ENCODE measurements around the gene SIPA1. TPM values are rescaled to one million over a fixed set of nuclear protein-coding genes. Genes with fewer than 3 reads are reported as not detected.
A peak's percentile ranks its signal among the peaks of the same experiment; 100 is the strongest.

Gene SIPA1
- total RNA-seq, 1 experiment from 2014 or later, result 86.9 TPM

- intact Hi-C loops (cut with micrococcal nuclease; ENCODE audit: unreplicated experiment) (no loop called here), in situ Hi-C loops (cut with HindIII; ENCODE audit: low pct_unique_long_range_greater_than_20kb, low sequenced_read_pairs) (no loop called here)
- H3K4me1 ChIP-seq (ENCODE audit: control insufficient read depth, insufficient read depth, low read length), result peaks cover 19% of the 10 kb centered on the region
- peaks cover 3% of the 10 kb centered on the region for H3K36me3 ChIP-seq (ENCODE audit: control insufficient read depth, insufficient read depth, low read length)
- H3K4me3 ChIP-seq (ENCODE audit: low read depth in 2 of 2, low read length in 2 of 2), result no peak overlapping the region
- POLR2A ChIA-PET, result interaction anchor here (0.6 kb wide), 2 partner anchors 18 to 21 kb away, joined by 3 to 5 read pairs; no protein-coding TSS in a partner anchor
- H3K9me3 ChIP-seq (ENCODE audit: control insufficient read depth, insufficient read depth, low read depth, low read length), result no peaks in the 10 kb centered on the region
- BruUV-seq (replicated peaks), result no TSS peak
- TF ChIP-seq SIN3A (IDR thresholded peaks at IDR 0.05; ENCODE audit: borderline replicate concordance, insufficient read depth, low read depth, low read length) (no peak), TCF7L2 (IDR thresholded peaks at IDR 0.05; ENCODE audit: low read depth, low read length) (no peak), POLR2AphosphoS5 (IDR thresholded peaks at IDR 0.05; ENCODE audit: low read depth, low read length) (no peak)
- TF ChIP-seq, protein P1, sequence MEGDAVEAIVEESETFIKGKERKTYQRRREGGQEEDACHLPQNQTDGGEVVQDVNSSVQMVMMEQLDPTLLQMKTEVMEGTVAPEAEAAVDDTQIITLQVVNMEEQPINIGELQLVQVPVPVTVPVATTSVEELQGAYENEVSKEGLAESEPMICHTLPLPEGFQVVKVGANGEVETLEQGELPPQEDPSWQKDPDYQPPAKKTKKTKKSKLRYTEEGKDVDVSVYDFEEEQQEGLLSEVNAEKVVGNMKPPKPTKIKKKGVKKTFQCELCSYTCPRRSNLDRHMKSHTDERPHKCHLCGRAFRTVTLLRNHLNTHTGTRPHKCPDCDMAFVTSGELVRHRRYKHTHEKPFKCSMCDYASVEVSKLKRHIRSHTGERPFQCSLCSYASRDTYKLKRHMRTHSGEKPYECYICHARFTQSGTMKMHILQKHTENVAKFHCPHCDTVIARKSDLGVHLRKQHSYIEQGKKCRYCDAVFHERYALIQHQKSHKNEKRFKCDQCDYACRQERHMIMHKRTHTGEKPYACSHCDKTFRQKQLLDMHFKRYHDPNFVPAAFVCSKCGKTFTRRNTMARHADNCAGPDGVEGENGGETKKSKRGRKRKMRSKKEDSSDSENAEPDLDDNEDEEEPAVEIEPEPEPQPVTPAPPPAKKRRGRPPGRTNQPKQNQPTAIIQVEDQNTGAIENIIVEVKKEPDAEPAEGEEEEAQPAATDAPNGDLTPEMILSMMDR (IDR thresholded peaks at IDR 0.05), result no peak
- TF ChIP-seq, protein P2, sequence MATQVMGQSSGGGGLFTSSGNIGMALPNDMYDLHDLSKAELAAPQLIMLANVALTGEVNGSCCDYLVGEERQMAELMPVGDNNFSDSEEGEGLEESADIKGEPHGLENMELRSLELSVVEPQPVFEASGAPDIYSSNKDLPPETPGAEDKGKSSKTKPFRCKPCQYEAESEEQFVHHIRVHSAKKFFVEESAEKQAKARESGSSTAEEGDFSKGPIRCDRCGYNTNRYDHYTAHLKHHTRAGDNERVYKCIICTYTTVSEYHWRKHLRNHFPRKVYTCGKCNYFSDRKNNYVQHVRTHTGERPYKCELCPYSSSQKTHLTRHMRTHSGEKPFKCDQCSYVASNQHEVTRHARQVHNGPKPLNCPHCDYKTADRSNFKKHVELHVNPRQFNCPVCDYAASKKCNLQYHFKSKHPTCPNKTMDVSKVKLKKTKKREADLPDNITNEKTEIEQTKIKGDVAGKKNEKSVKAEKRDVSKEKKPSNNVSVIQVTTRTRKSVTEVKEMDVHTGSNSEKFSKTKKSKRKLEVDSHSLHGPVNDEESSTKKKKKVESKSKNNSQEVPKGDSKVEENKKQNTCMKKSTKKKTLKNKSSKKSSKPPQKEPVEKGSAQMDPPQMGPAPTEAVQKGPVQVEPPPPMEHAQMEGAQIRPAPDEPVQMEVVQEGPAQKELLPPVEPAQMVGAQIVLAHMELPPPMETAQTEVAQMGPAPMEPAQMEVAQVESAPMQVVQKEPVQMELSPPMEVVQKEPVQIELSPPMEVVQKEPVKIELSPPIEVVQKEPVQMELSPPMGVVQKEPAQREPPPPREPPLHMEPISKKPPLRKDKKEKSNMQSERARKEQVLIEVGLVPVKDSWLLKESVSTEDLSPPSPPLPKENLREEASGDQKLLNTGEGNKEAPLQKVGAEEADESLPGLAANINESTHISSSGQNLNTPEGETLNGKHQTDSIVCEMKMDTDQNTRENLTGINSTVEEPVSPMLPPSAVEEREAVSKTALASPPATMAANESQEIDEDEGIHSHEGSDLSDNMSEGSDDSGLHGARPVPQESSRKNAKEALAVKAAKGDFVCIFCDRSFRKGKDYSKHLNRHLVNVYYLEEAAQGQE (IDR thresholded peaks at IDR 0.05; ENCODE audit: insufficient read depth in 1 of 2, low read depth in 2 of 2, low read length in 1 of 2), result no peak
- DNase-seq (ENCODE audit: low read depth, low spot score) (no peak), ATAC-seq (no peak)
- H3K27me3 ChIP-seq (ENCODE audit: control insufficient read depth, insufficient read depth, low read length), result no peaks in the 10 kb centered on the region
- CTCF ChIA-PET, result interaction anchor here (0.7 to 2.5 kb wide), 4 partner anchors 21 to 196 kb away, joined by 3 to 9 read pairs (median 4); partner anchors contain the start of gene FAM89B
- no peak overlapping the region for H3K27ac ChIP-seq (ENCODE audit: low read length)
These were observed 44.9 kb upstream of the SIPA1 start for GRCh38 chr11:65592858-65593517.

DNA sequence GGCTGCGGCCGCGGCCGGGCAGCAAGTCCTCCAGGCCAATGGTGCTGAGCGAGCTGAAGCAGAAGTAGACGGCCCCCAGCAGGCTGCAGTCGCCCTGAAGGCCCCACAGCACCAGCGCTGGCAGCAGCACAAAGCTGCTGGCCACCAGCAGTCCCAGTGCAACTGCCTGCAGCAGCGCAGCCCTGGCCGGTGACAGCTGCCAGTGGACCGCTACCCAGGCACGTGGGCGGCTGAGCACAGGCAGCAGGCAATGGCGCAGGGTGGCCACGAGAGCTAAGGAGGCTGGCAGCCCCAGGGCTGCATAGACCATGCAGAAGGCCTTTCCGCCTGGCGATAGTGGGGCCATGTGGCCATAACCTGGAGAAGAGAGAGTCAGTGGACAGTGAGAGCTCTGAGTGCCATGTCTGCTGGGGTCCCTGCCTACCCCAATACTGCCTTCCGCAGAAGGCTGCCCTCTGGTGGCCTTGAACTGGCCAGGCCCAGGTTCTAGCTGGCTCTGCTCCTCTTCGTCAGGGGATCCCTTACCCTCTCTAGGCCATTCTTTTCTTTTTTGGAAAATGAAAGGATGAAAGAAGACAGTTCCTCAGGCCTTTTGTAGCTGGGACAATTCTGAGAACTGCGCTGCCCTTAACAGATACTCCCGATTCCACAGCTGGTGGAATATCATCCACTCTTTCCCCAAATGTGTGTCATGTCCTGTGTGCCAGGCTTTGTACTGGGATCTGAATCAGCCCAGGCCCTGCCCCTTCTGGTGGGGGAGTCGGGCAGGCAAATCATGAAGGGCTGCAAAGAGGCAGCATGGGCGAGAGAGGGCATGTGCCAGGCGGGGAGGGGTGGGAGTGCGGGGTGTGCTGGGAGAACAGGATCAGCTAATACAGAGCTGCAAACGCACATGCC, 44.1 kb upstream of the SIPA1 start:
- Histone ChIP-seq H3K27me3 (ENCODE audit: control insufficient read depth, insufficient read depth, low read length) (no peaks in the 10 kb centered on the region), H3K4me1 (ENCODE audit: control insufficient read depth, insufficient read depth, low read length) (peaks cover 12% of the 10 kb centered on the region; the same call in 1 of the 2 replicates), H3K4me3 (ENCODE audit: low read depth in 2 of 2, low read length in 2 of 2) (no peak overlapping the region), H3K27ac (ENCODE audit: low read length) (no peak overlapping the region), H3K36me3 (ENCODE audit: control insufficient read depth, insufficient read depth, low read length) (peaks cover 3% of the 10 kb centered on the region), H3K9me3 (ENCODE audit: control insufficient read depth, insufficient read depth, low read depth, low read length) (no peaks in the 10 kb centered on the region)
- BruUV-seq (replicated peaks), result no TSS peak
- DNase-seq (ENCODE audit: low read depth, low spot score), result no peak
- intact Hi-C loops (cut with micrococcal nuclease; ENCODE audit: unreplicated experiment) (no loop called here), in situ Hi-C loops (cut with HindIII; ENCODE audit: low pct_unique_long_range_greater_than_20kb, low sequenced_read_pairs) (no loop called here)
- POLR2A ChIA-PET, result interaction anchor here (0.6 kb wide), 1 partner anchor 21 kb away, joined by 3 read pairs; no protein-coding TSS in a partner anchor
- ATAC-seq, result peak; percentile 61
- TF ChIP-seq POLR2AphosphoS5 (IDR thresholded peaks at IDR 0.05; ENCODE audit: low read depth, low read length) (no peak; the same call in 1 of the 2 replicates), TCF7L2 (IDR thresholded peaks at IDR 0.05; ENCODE audit: low read depth, low read length) (no peak), SIN3A (IDR thresholded peaks at IDR 0.05; ENCODE audit: borderline replicate concordance, insufficient read depth, low read depth, low read length) (no peak)
- TF ChIP-seq, protein P2 (IDR thresholded peaks at IDR 0.05; ENCODE audit: insufficient read depth in 1 of 2, low read depth in 2 of 2, low read length in 1 of 2), result no peak
- TF ChIP-seq, protein P1 (IDR thresholded peaks at IDR 0.05), result peak; percentile 95; the same call in 1 of the 2 replicates
- CTCF ChIA-PET, result interaction anchor here (0.5 to 2.5 kb wide), 7 partner anchors 13 to 197 kb away, joined by 3 to 9 read pairs (median 3); partner anchors contain the start of genes EHBP1L1 and FAM89B

Measured in Panc1 (cell line).